ENCODE measurements around the gene MPP7.

MPP7 gene

DNA sequence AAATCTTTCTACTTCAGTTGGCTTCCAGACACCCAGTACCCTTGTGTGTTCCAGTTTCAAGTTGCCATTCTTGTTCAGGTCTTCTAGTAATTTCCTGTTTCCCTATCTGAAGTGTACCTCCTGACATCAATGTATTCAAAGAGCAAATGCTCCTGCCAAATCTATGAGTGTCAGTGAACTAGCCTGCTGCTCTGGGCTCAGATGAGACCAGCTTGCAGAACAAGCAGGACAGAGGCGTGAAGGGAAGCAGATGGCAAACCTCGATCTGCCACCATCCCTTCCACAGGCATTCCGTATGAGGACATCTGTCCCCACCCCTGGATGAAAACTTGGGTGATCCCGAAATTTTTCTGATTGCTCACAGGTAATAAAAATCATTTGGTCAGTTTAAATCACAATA is 4.4 kb upstream of the MPP7 start:
- DNase-seq (ENCODE audit: low read depth), result no peak
- no peak overlapping the region for H3K4me3 ChIP-seq (ENCODE audit: low read length)
- TF ChIP-seq, protein P1, sequence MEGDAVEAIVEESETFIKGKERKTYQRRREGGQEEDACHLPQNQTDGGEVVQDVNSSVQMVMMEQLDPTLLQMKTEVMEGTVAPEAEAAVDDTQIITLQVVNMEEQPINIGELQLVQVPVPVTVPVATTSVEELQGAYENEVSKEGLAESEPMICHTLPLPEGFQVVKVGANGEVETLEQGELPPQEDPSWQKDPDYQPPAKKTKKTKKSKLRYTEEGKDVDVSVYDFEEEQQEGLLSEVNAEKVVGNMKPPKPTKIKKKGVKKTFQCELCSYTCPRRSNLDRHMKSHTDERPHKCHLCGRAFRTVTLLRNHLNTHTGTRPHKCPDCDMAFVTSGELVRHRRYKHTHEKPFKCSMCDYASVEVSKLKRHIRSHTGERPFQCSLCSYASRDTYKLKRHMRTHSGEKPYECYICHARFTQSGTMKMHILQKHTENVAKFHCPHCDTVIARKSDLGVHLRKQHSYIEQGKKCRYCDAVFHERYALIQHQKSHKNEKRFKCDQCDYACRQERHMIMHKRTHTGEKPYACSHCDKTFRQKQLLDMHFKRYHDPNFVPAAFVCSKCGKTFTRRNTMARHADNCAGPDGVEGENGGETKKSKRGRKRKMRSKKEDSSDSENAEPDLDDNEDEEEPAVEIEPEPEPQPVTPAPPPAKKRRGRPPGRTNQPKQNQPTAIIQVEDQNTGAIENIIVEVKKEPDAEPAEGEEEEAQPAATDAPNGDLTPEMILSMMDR (conservative IDR thresholded peaks at IDR 0.05; ENCODE audit: low read length), result no peak

DNA sequence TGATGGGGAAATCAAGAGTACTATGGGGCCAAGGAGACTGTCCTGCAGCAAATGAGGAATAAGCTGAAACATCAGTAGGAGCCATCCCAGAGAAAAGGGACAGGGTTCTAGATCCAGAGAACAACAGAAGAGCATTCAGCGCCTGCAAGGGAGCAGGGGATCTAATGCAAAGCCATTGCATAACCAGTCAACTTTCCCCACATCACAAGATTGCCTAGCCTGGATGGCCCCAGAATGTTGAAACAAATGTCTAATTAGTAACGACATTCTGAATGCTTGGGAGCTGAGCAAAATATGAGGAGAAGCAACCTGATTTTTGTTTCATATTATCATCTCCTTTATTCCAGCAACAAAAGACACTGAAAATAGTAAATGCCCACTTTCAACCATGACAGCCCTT is 2.7 kb upstream of the MPP7 start:
- DNase-seq (ENCODE audit: low read depth), result no peak
- TF ChIP-seq, protein P1 (conservative IDR thresholded peaks at IDR 0.05; ENCODE audit: low read length), result no peak
- H3K4me3 ChIP-seq (ENCODE audit: low read length), result no peak overlapping the region

- TF ChIP-seq, protein P1 (conservative IDR thresholded peaks at IDR 0.05; ENCODE audit: low read length), result no peak
- no peak for DNase-seq (ENCODE audit: low read depth)
- H3K4me3 ChIP-seq (ENCODE audit: low read length), result no peak overlapping the region
Measured at GRCh38 chr10:28304032-28304571, 1.2 kb upstream of the MPP7 start.

DNA sequence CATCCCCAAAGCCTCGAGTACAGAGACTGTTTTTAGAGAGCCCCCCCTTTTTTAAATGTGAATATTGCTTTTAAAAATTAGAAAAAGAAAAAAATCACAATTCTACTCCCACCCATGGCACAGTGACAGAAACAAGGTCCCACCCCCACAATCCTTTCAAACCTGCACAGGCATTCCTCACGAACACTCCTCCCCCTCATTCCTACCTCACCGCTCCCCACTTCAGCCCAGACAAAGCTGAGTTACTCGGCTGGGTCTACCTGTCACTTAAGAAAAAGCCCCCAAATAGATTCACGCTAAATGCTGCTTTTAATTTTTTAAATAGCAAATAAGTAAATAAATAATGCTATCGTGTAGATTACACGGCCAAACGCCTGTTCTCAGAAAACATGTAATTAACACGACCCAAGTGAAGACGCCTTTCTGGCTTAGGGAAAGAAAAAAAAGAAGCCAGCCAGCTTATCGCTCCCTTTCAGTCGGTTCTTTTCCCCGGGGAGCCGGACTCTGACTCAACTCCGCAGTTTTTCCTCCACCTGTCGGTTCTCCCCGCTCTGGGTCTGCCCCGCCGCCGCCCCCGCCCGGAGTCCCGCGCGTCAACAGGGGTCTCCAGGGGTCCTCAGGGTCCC is 739 bp downstream of the MPP7 start:
- TF ChIP-seq, protein P1 (conservative IDR thresholded peaks at IDR 0.05; ENCODE audit: low read length), result no peak
- DNase-seq (ENCODE audit: low read depth), result no peak
- peak overlapping the region; percentile 30 for H3K4me3 ChIP-seq (ENCODE audit: low read length)

GRCh38 chr10:28300027-28300426 is 2.8 kb downstream of the MPP7 start:
- H3K4me3 ChIP-seq (ENCODE audit: low read length), result no peak overlapping the region
- TF ChIP-seq, protein P1 (conservative IDR thresholded peaks at IDR 0.05; ENCODE audit: low read length), result no peak
- DNase-seq (ENCODE audit: low read depth), result no peak

DNA sequence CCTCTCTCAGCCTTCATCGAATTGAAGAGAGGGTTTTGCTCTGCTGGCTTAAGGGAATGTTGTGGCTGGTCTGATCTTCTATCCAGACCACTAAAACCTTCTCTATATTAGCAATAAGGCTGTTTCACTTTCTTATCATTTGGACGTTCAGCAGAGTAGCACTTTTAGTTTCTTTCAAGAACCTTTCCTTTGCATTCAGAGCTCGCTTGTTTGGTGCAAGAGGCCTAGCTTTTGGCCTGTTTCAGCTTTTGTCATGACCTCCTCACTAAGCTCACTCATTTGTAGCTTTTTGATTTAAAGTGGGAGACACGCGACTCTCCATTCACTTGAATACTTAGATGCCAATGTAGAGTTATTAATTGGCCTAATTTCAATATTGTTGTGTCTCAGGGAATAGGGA is 3.9 kb downstream of the MPP7 start:
- TF ChIP-seq, protein P1 (conservative IDR thresholded peaks at IDR 0.05; ENCODE audit: low read length), result no peak
- no peak overlapping the region for H3K4me3 ChIP-seq (ENCODE audit: low read length)
- no peak for DNase-seq (ENCODE audit: low read depth)

GRCh38 chr10:28296023-28296422 is 6.8 kb downstream of the MPP7 start:
- TF ChIP-seq, protein P1 (conservative IDR thresholded peaks at IDR 0.05; ENCODE audit: low read length), result no peak
- H3K4me3 ChIP-seq (ENCODE audit: low read length), result no peak overlapping the region
- DNase-seq (ENCODE audit: low read depth), result no peak

Measured in AG10803 (cell line).